Kidney tubule cell (primary cell): ENCODE measurements around the gene MLLT3.

Experiments
- DNase-seq: peaks from one replicate; pipeline ENCODE4 v3.0.0-alpha.2; 2018; ENCODE audit warnings: low spot score

MLLT3 gene

GRCh38 chr9:20512106-20512505 lies 110.2 kb downstream of the MLLT3 start:
- DNase-seq = peak; percentile 32

- no peak for DNase-seq
Observed at GRCh38 chr9:20511686-20512085, 110.6 kb downstream of the MLLT3 start.

GRCh38 chr9:20509466-20509865 lies 112.8 kb downstream of the MLLT3 start:
- no peak for DNase-seq

- no peak for DNase-seq
Observed at GRCh38 chr9:20508242-20508641, 114.1 kb downstream of the MLLT3 start.

GRCh38 chr9:20507431-20507830 lies 114.9 kb downstream of the MLLT3 start:
- no peak for DNase-seq

- DNase-seq = no peak
Observed at GRCh38 chr9:20506099-20506900, 116.0 kb downstream of the MLLT3 start.

GRCh38 chr9:20505574-20505973 lies 116.7 kb downstream of the MLLT3 start:
- DNase-seq = no peak

- DNase-seq = no peak
Observed at GRCh38 chr9:20504930-20505329, 117.4 kb downstream of the MLLT3 start.

GRCh38 chr9:20500101-20500500 lies 122.2 kb downstream of the MLLT3 start:
- DNase-seq = no peak

GRCh38 chr9:20499013-20499412 lies 123.3 kb downstream of the MLLT3 start:
- no peak for DNase-seq

GRCh38 chr9:20496328-20496727 lies 126.0 kb downstream of the MLLT3 start:
- no peak for DNase-seq

- no peak for DNase-seq
Observed at GRCh38 chr9:20495098-20495497, 127.2 kb downstream of the MLLT3 start.

- DNase-seq = no peak
Observed at GRCh38 chr9:20494035-20494434, 128.3 kb downstream of the MLLT3 start.

GRCh38 chr9:20492772-20493171 lies 129.5 kb downstream of the MLLT3 start:
- no peak for DNase-seq

- no peak for DNase-seq
Observed at GRCh38 chr9:20491612-20492011, 130.7 kb downstream of the MLLT3 start.

- no peak for DNase-seq
Observed at GRCh38 chr9:20490246-20490834, 132.0 kb downstream of the MLLT3 start.

- no peak for DNase-seq
Observed at GRCh38 chr9:20488691-20489090, 133.6 kb downstream of the MLLT3 start.

GRCh38 chr9:20486552-20486951 lies 135.7 kb downstream of the MLLT3 start:
- DNase-seq = no peak

GRCh38 chr9:20481437-20481836 lies 140.9 kb downstream of the MLLT3 start:
- no peak for DNase-seq

- no peak for DNase-seq
Observed at GRCh38 chr9:20480249-20480648, 142.1 kb downstream of the MLLT3 start.

- peak; percentile 32 for DNase-seq
Observed at GRCh38 chr9:20479419-20480155, 142.7 kb downstream of the MLLT3 start.

GRCh38 chr9:20478786-20479185 lies 143.5 kb downstream of the MLLT3 start:
- DNase-seq = no peak
